ENCODE measurements around the gene SLC15A5.

DNA sequence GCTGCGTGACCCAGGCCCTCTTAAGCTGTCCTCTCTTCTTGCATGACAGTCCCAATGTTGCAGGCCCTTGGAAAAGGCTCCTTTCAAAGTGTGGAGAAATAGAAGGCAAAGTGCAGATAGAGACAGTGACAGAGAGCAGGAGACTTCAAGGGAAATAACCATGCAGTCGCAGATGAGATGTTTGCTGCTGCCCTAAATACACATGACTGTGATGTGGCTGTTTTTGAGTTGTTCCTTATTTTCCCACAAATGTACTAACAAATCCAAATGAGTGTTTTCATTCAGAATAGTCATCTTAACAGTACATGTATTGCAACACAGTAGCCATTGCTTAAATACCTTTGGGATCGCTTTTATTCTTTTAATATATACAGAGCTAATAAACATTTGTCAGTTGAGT, 101.6 kb downstream of the SLC15A5 start:
- TF ChIP-seq CTCF (conservative IDR thresholded peaks at IDR 0.05) (no peak), ZFX (IDR thresholded peaks at IDR 0.05) (no peak)
